ENCODE results near the gene SCN5A.
"Not testable (repeated sequence)": the region's sequence is repeated elsewhere in the genome, so short reads cannot be mapped to it uniquely, and the experiment has no call there.

Gene SCN5A

GRCh38 chr3:38573556-38573955 lies 75.9 kb downstream of the SCN5A start:
- H3K4me1 ChIP-seq (ENCODE audit: control insufficient read depth, insufficient read depth, low read length) = no peaks in the 10 kb centered on the region
- WGBS (ENCODE audit: insufficient coverage, insufficient read length) = no CpG with 5 or more reads among the region's 3 CpGs
- no peak for DNase-seq (ENCODE audit: low read depth, low spot score)

GRCh38 chr3:38573111-38573510 lies 76.4 kb downstream of the SCN5A start:
- no peaks in the 10 kb centered on the region for H3K36me3 ChIP-seq (ENCODE audit: control insufficient read depth, insufficient read depth, low read length)
- H3K4me1 ChIP-seq (ENCODE audit: control insufficient read depth, insufficient read depth, low read length) = no peaks in the 10 kb centered on the region
- H3K27me3 ChIP-seq (ENCODE audit: control insufficient read depth, insufficient read depth, low read length) = no peaks in the 10 kb centered on the region
- H3K9me3 ChIP-seq (ENCODE audit: control insufficient read depth, insufficient read depth, low read length) = no peaks in the 10 kb centered on the region
- no CpG with 5 or more reads among the region's 3 CpGs for WGBS (ENCODE audit: insufficient coverage, insufficient read length)
- no peak for DNase-seq (ENCODE audit: low read depth, low spot score)
- H3K4me3 ChIP-seq (ENCODE audit: low read length) = no peak overlapping the region
- H3K27ac ChIP-seq (ENCODE audit: low read length) = no peak overlapping the region

More at GRCh38 chr3:38573556-38573955, 75.9 kb downstream of the SCN5A start:
- Histone ChIP-seq H3K27ac (ENCODE audit: low read length) (no peak overlapping the region), H3K9me3 (ENCODE audit: control insufficient read depth, insufficient read depth, low read length) (no peaks in the 10 kb centered on the region), H3K36me3 (ENCODE audit: control insufficient read depth, insufficient read depth, low read length) (no peaks in the 10 kb centered on the region), H3K27me3 (ENCODE audit: control insufficient read depth, insufficient read depth, low read length) (no peaks in the 10 kb centered on the region), H3K4me3 (ENCODE audit: low read length) (no peak overlapping the region)

GRCh38 chr3:38567498-38567897 lies 82.0 kb downstream of the SCN5A start:
- Histone ChIP-seq H3K36me3 (ENCODE audit: control insufficient read depth, insufficient read depth, low read length) (no peaks in the 10 kb centered on the region), H3K4me3 (ENCODE audit: low read length) (no peak overlapping the region), H3K27me3 (ENCODE audit: control insufficient read depth, insufficient read depth, low read length) (no peaks in the 10 kb centered on the region), H3K4me1 (ENCODE audit: control insufficient read depth, insufficient read depth, low read length) (no peaks in the 10 kb centered on the region; the same call in 1 of the 2 replicates), H3K9me3 (ENCODE audit: control insufficient read depth, insufficient read depth, low read length) (no peaks in the 10 kb centered on the region), H3K27ac (ENCODE audit: low read length) (no peak overlapping the region)
- no peak for DNase-seq (ENCODE audit: low read depth, low spot score)
- WGBS (ENCODE audit: insufficient coverage, insufficient read length) = no CpG with 5 or more reads among the region's 4 CpGs

- WGBS (ENCODE audit: insufficient coverage, insufficient read length) = no CpG with 5 or more reads among the region's 7 CpGs
- H3K4me3 ChIP-seq (ENCODE audit: low read length); H3K36me3 ChIP-seq (ENCODE audit: control insufficient read depth, insufficient read depth, low read length); H3K9me3 ChIP-seq (ENCODE audit: control insufficient read depth, insufficient read depth, low read length); H3K4me1 ChIP-seq (ENCODE audit: control insufficient read depth, insufficient read depth, low read length); DNase-seq (ENCODE audit: low read depth, low spot score); H3K27ac ChIP-seq (ENCODE audit: low read length); H3K27me3 ChIP-seq (ENCODE audit: control insufficient read depth, insufficient read depth, low read length): not testable (repeated sequence)
These were observed 82.7 kb downstream of the SCN5A start for GRCh38 chr3:38566794-38567193.

GRCh38 chr3:38566215-38566528 lies 83.3 kb downstream of the SCN5A start:
- H3K27me3 ChIP-seq (ENCODE audit: control insufficient read depth, insufficient read depth, low read length) = no peaks in the 10 kb centered on the region
- no peaks in the 10 kb centered on the region; the same call in 1 of the 2 replicates for H3K36me3 ChIP-seq (ENCODE audit: control insufficient read depth, insufficient read depth, low read length)
- DNase-seq (ENCODE audit: low read depth, low spot score) = no peak
- no peaks in the 10 kb centered on the region for H3K9me3 ChIP-seq (ENCODE audit: control insufficient read depth, insufficient read depth, low read length)
- WGBS (ENCODE audit: insufficient coverage, insufficient read length) = no CpG with 5 or more reads among the region's 13 CpGs
- H3K4me3 ChIP-seq (ENCODE audit: low read length) = no peak overlapping the region
- H3K4me1 ChIP-seq (ENCODE audit: control insufficient read depth, insufficient read depth, low read length) = no peaks in the 10 kb centered on the region; the same call in 1 of the 2 replicates
- no peak overlapping the region for H3K27ac ChIP-seq (ENCODE audit: low read length)

GRCh38 chr3:38565339-38566214 lies 83.9 kb downstream of the SCN5A start:
- WGBS (ENCODE audit: insufficient coverage, insufficient read length) = no CpG with 5 or more reads among the region's 13 CpGs

GRCh38 chr3:38564631-38565338 lies 84.7 kb downstream of the SCN5A start:
- Histone ChIP-seq H3K27me3 (ENCODE audit: control insufficient read depth, insufficient read depth, low read length) (no peaks in the 10 kb centered on the region), H3K27ac (ENCODE audit: low read length) (no peak overlapping the region), H3K36me3 (ENCODE audit: control insufficient read depth, insufficient read depth, low read length) (no peaks in the 10 kb centered on the region; the same call in 1 of the 2 replicates), H3K4me1 (ENCODE audit: control insufficient read depth, insufficient read depth, low read length) (no peaks in the 10 kb centered on the region; the same call in 1 of the 2 replicates), H3K9me3 (ENCODE audit: control insufficient read depth, insufficient read depth, low read length) (no peaks in the 10 kb centered on the region), H3K4me3 (ENCODE audit: low read length) (no peak overlapping the region)
- no CpG with 5 or more reads among the region's 6 CpGs for WGBS (ENCODE audit: insufficient coverage, insufficient read length)
- no peak for DNase-seq (ENCODE audit: low read depth, low spot score)

More at GRCh38 chr3:38565339-38566214, 83.9 kb downstream of the SCN5A start:
- Histone ChIP-seq H3K9me3 (ENCODE audit: control insufficient read depth, insufficient read depth, low read length) (no peaks in the 10 kb centered on the region), H3K36me3 (ENCODE audit: control insufficient read depth, insufficient read depth, low read length) (no peaks in the 10 kb centered on the region; the same call in 1 of the 2 replicates), H3K27ac (ENCODE audit: low read length) (no peak overlapping the region), H3K4me3 (ENCODE audit: low read length) (no peak overlapping the region), H3K4me1 (ENCODE audit: control insufficient read depth, insufficient read depth, low read length) (no peaks in the 10 kb centered on the region; the same call in 1 of the 2 replicates), H3K27me3 (ENCODE audit: control insufficient read depth, insufficient read depth, low read length) (no peaks in the 10 kb centered on the region)
- no peak for DNase-seq (ENCODE audit: low read depth, low spot score)

- Histone ChIP-seq H3K27ac (ENCODE audit: low read length) (no peak overlapping the region), H3K9me3 (ENCODE audit: control insufficient read depth, insufficient read depth, low read length) (no peaks in the 10 kb centered on the region), H3K36me3 (ENCODE audit: control insufficient read depth, insufficient read depth, low read length) (no peaks in the 10 kb centered on the region; the same call in 1 of the 2 replicates), H3K27me3 (ENCODE audit: control insufficient read depth, insufficient read depth, low read length) (no peaks in the 10 kb centered on the region), H3K4me1 (ENCODE audit: control insufficient read depth, insufficient read depth, low read length) (no peaks in the 10 kb centered on the region; the same call in 1 of the 2 replicates), H3K4me3 (ENCODE audit: low read length) (no peak overlapping the region)
- DNase-seq (ENCODE audit: low read depth, low spot score) = no peak
- WGBS (ENCODE audit: insufficient coverage, insufficient read length) = no CpG with 5 or more reads among the region's 10 CpGs
These were observed 85.6 kb downstream of the SCN5A start for GRCh38 chr3:38563886-38564270.

- H3K27me3 ChIP-seq (ENCODE audit: control insufficient read depth, insufficient read depth, low read length) = no peaks in the 10 kb centered on the region
- no peaks in the 10 kb centered on the region; the same call in 1 of the 2 replicates for H3K4me1 ChIP-seq (ENCODE audit: control insufficient read depth, insufficient read depth, low read length)
- no peak overlapping the region for H3K27ac ChIP-seq (ENCODE audit: low read length)
- H3K4me3 ChIP-seq (ENCODE audit: low read length) = no peak overlapping the region
- WGBS (ENCODE audit: insufficient coverage, insufficient read length) = no CpG with 5 or more reads among the region's 15 CpGs
- no peaks in the 10 kb centered on the region; the same call in 1 of the 2 replicates for H3K36me3 ChIP-seq (ENCODE audit: control insufficient read depth, insufficient read depth, low read length)
- no peaks in the 10 kb centered on the region for H3K9me3 ChIP-seq (ENCODE audit: control insufficient read depth, insufficient read depth, low read length)
- no peak for DNase-seq (ENCODE audit: low read depth, low spot score)
These were observed 86.2 kb downstream of the SCN5A start for GRCh38 chr3:38563070-38563885.

- Histone ChIP-seq H3K27ac (ENCODE audit: low read length) (no peak overlapping the region), H3K9me3 (ENCODE audit: control insufficient read depth, insufficient read depth, low read length) (no peaks in the 10 kb centered on the region), H3K36me3 (ENCODE audit: control insufficient read depth, insufficient read depth, low read length) (no peaks in the 10 kb centered on the region; the same call in 1 of the 2 replicates), H3K27me3 (ENCODE audit: control insufficient read depth, insufficient read depth, low read length) (no peaks in the 10 kb centered on the region), H3K4me1 (ENCODE audit: control insufficient read depth, insufficient read depth, low read length) (no peaks in the 10 kb centered on the region; the same call in 1 of the 2 replicates), H3K4me3 (ENCODE audit: low read length) (no peak overlapping the region)
- no peak for DNase-seq (ENCODE audit: low read depth, low spot score)
- WGBS (ENCODE audit: insufficient coverage, insufficient read length) = no CpG with 5 or more reads among the region's 7 CpGs
These were observed 87.0 kb downstream of the SCN5A start for GRCh38 chr3:38562467-38562925.

Data from iPS DF 6.9 (cell line).